ENCODE results near the gene CCNI2.

CCNI2 gene

GRCh38 chr5:132746954-132747615 is at the start of gene CCNI2:
Gene CCNI2, plus strand, starts transcription at chr5:132747426. Its CDS starts 70 bp downstream, at chr5:132747496.
- Histone ChIP-seq H3K9me3 (ENCODE audit: insufficient read depth, low read depth, low read length) (no peaks in the 10 kb centered on the region), H3K27me3 (ENCODE audit: insufficient read depth, low read length) (peaks cover 78% of the 10 kb centered on the region), H3K4me3 (ENCODE audit: low read length) (peak within 1 kb of the TSS; percentile 52; the same call in 1 of the 2 replicates), H3K9ac (ENCODE audit: low read depth, low read length) (no peak within 1 kb of the TSS), H3K36me3 (ENCODE audit: insufficient read depth, low read depth, low read length) (no peaks in the 10 kb centered on the region), H3K27ac (ENCODE audit: low read length) (no peak within 1 kb of the TSS), H3K4me1 (ENCODE audit: insufficient read depth, low read length) (no peaks in the 10 kb centered on the region)

- no peak overlapping the region for H3K27ac ChIP-seq (ENCODE audit: low read length)
These were observed 42.4 kb upstream of the CCNI2 start for GRCh38 chr5:132704875-132705274.

GRCh38 chr5:132708645-132709044 is 38.6 kb upstream of the CCNI2 start:
- H3K4me3 ChIP-seq (ENCODE audit: low read length): no peak overlapping the region
- no peaks in the 10 kb centered on the region for H3K4me1 ChIP-seq (ENCODE audit: insufficient read depth, low read length)
- no peaks in the 10 kb centered on the region for H3K36me3 ChIP-seq (ENCODE audit: insufficient read depth, low read depth, low read length)
- H3K27me3 ChIP-seq (ENCODE audit: insufficient read depth, low read length): no peaks in the 10 kb centered on the region
- H3K27ac ChIP-seq (ENCODE audit: low read length): no peak overlapping the region
- no peaks in the 10 kb centered on the region for H3K9me3 ChIP-seq (ENCODE audit: insufficient read depth, low read depth, low read length)
- H3K9ac ChIP-seq (ENCODE audit: low read depth, low read length): no peak overlapping the region

More at GRCh38 chr5:132704875-132705274, 42.4 kb upstream of the CCNI2 start:
- H3K4me1 ChIP-seq (ENCODE audit: insufficient read depth, low read length): no peaks in the 10 kb centered on the region
- no peak overlapping the region for H3K9ac ChIP-seq (ENCODE audit: low read depth, low read length)
- H3K36me3 ChIP-seq (ENCODE audit: insufficient read depth, low read depth, low read length): peaks cover 26% of the 10 kb centered on the region
- H3K9me3 ChIP-seq (ENCODE audit: insufficient read depth, low read depth, low read length): no peaks in the 10 kb centered on the region
- H3K27me3 ChIP-seq (ENCODE audit: insufficient read depth, low read length): no peaks in the 10 kb centered on the region
- no peak overlapping the region for H3K4me3 ChIP-seq (ENCODE audit: low read length)

- Histone ChIP-seq H3K4me3 (ENCODE audit: low read length) (no peak overlapping the region), H3K9ac (ENCODE audit: low read depth, low read length) (no peak overlapping the region), H3K27me3 (ENCODE audit: insufficient read depth, low read length) (no peaks in the 10 kb centered on the region), H3K27ac (ENCODE audit: low read length) (no peak overlapping the region), H3K9me3 (ENCODE audit: insufficient read depth, low read depth, low read length) (no peaks in the 10 kb centered on the region), H3K4me1 (ENCODE audit: insufficient read depth, low read length) (no peaks in the 10 kb centered on the region), H3K36me3 (ENCODE audit: insufficient read depth, low read depth, low read length) (no peaks in the 10 kb centered on the region)
These were observed 32.5 kb upstream of the CCNI2 start for GRCh38 chr5:132714456-132715307.

DNA sequence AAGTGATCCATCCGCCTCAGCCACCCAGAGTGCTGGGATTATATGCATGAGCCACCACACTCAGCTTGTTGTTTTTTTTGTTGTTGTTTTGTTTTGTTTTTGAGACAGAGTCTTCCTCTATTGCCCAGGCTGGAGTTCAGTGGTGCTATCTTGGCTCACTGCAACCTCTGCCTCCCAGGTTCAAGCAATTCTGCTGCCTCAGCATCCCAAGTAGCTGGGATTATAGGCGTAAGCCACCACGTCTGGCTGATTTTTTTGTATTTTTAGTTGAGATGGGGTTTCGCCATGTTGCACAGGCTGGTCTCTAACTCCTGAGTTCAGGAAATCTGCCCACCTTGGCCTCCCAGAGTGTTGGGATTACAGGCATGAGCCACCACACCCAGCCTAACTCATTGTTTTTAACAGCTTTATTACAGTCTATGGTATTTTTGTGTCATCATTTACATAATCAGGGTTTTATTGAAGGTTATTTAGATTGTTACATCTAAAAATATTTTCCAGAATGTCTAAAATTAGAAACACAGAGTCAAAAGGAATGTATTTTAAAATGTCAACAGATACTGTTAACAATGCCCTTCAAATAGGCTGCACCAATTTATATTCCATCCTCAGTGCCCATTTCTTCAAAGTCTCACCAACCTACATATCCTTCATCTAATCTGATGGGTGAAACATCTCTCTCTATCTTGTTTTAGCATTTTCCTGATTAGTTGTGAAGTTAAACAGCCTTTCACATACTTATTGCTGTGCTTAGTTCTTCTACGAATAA is 28.5 kb upstream of the CCNI2 start:
- H3K27ac ChIP-seq (ENCODE audit: low read length): no peak overlapping the region
- no peaks in the 10 kb centered on the region for H3K36me3 ChIP-seq (ENCODE audit: insufficient read depth, low read depth, low read length)
- no peaks in the 10 kb centered on the region for H3K4me1 ChIP-seq (ENCODE audit: insufficient read depth, low read length)
- no peak overlapping the region for H3K4me3 ChIP-seq (ENCODE audit: low read length)
- H3K9me3 ChIP-seq (ENCODE audit: insufficient read depth, low read depth, low read length): no peaks in the 10 kb centered on the region
- H3K27me3 ChIP-seq (ENCODE audit: insufficient read depth, low read length): no peaks in the 10 kb centered on the region
- H3K9ac ChIP-seq (ENCODE audit: low read depth, low read length): no peak overlapping the region

DNA sequence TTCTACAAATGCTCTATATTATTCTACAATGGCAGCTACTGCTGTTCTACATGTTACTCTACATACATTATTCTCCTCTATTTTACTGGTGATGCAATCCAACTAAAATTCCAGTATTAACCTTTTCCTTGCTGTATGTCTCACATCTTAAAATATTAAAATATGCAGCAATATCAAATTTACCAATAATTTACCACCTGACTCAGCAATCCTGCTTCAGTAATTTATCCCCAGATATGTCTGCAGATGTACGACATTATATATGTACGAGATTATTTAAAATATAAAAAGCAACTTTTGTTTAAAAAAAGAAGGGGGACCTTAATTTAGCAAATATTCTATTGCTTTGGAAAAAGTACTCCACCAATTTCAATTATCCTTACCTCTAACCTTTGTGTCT is 21.5 kb upstream of the CCNI2 start:
- Histone ChIP-seq H3K4me1 (ENCODE audit: insufficient read depth, low read length) (no peaks in the 10 kb centered on the region), H3K27ac (ENCODE audit: low read length) (no peak overlapping the region), H3K27me3 (ENCODE audit: insufficient read depth, low read length) (no peaks in the 10 kb centered on the region), H3K9me3 (ENCODE audit: insufficient read depth, low read depth, low read length) (no peaks in the 10 kb centered on the region), H3K4me3 (ENCODE audit: low read length) (no peak overlapping the region), H3K36me3 (ENCODE audit: insufficient read depth, low read depth, low read length) (peaks cover 6% of the 10 kb centered on the region; the same call in 1 of the 2 replicates), H3K9ac (ENCODE audit: low read depth, low read length) (no peak overlapping the region)

- Histone ChIP-seq H3K36me3 (ENCODE audit: insufficient read depth, low read depth, low read length) (peaks cover 13% of the 10 kb centered on the region; the same call in 1 of the 2 replicates), H3K9ac (ENCODE audit: low read depth, low read length) (no peak overlapping the region), H3K4me3 (ENCODE audit: low read length) (no peak overlapping the region), H3K27me3 (ENCODE audit: insufficient read depth, low read length) (no peaks in the 10 kb centered on the region), H3K27ac (ENCODE audit: low read length) (no peak overlapping the region), H3K4me1 (ENCODE audit: insufficient read depth, low read length) (no peaks in the 10 kb centered on the region), H3K9me3 (ENCODE audit: insufficient read depth, low read depth, low read length) (no peaks in the 10 kb centered on the region)
These were observed 17.3 kb upstream of the CCNI2 start for GRCh38 chr5:132729896-132730295.

DNA sequence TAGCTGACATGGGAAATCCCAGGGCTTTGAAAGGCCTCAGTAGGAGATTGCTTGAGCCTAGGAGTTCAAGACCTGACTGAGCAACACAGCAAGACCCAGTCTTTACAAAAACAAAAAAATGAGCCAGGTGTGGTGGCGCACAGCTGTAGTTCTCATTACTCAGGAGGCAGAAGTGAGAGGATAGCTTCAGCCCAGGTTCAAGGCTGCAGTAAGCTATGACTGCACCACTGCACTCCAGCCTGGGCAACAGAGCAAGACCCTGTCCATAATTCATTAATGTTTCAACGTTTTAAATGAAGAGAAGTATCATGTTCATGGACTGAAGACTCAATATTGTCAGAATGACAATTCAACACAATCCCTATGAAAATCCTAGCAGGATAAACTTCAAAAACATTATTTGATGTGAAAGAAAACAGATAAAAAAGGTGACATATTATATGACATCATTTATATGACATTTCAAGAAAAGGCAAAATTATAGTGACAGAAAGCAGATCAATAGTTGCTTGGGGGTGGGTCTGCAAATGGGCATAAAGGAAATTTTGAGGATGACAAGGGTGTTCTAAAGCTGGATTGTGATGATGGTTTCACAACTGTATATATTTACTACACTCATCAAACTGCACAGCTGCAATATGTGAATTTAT is 13.6 kb upstream of the CCNI2 start:
- peaks cover 5% of the 10 kb centered on the region; the same call in 1 of the 2 replicates for H3K27me3 ChIP-seq (ENCODE audit: insufficient read depth, low read length)
- no peaks in the 10 kb centered on the region for H3K9me3 ChIP-seq (ENCODE audit: insufficient read depth, low read depth, low read length)
- no peak overlapping the region for H3K27ac ChIP-seq (ENCODE audit: low read length)
- H3K4me3 ChIP-seq (ENCODE audit: low read length): no peak overlapping the region
- no peak overlapping the region for H3K9ac ChIP-seq (ENCODE audit: low read depth, low read length)
- H3K36me3 ChIP-seq (ENCODE audit: insufficient read depth, low read depth, low read length): 0 out of 2 replicates have a peak, but pooled peaks cover 7% of the 10 kb centered on the region
- peaks cover 6% of the 10 kb centered on the region for H3K4me1 ChIP-seq (ENCODE audit: insufficient read depth, low read length)

DNA sequence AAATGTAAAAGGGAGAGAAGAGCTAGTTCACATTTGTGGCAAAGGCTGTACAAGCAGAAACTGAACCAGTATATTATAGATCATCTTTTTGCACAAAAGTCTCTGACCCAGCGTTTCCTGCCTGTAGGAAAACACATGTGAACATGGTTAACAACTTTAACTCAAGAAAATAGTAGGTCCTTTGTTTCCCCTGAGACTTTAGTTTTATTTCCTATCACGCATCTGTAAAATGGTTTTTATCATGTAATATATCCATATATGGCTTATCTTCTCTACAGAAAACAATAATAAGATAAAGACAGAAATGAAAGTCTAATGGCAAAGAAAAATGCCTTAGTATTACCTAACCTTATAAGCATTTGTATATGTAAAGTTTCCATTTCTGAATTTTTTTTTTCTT is 12.5 kb upstream of the CCNI2 start:
- Histone ChIP-seq H3K9me3 (ENCODE audit: insufficient read depth, low read depth, low read length) (no peaks in the 10 kb centered on the region), H3K36me3 (ENCODE audit: insufficient read depth, low read depth, low read length) (0 out of 2 replicates have a peak, but pooled peaks cover 7% of the 10 kb centered on the region), H3K9ac (ENCODE audit: low read depth, low read length) (no peak overlapping the region), H3K27me3 (ENCODE audit: insufficient read depth, low read length) (peaks cover 5% of the 10 kb centered on the region; the same call in 1 of the 2 replicates), H3K27ac (ENCODE audit: low read length) (no peak overlapping the region), H3K4me1 (ENCODE audit: insufficient read depth, low read length) (peaks cover 6% of the 10 kb centered on the region), H3K4me3 (ENCODE audit: low read length) (no peak overlapping the region)

DNA sequence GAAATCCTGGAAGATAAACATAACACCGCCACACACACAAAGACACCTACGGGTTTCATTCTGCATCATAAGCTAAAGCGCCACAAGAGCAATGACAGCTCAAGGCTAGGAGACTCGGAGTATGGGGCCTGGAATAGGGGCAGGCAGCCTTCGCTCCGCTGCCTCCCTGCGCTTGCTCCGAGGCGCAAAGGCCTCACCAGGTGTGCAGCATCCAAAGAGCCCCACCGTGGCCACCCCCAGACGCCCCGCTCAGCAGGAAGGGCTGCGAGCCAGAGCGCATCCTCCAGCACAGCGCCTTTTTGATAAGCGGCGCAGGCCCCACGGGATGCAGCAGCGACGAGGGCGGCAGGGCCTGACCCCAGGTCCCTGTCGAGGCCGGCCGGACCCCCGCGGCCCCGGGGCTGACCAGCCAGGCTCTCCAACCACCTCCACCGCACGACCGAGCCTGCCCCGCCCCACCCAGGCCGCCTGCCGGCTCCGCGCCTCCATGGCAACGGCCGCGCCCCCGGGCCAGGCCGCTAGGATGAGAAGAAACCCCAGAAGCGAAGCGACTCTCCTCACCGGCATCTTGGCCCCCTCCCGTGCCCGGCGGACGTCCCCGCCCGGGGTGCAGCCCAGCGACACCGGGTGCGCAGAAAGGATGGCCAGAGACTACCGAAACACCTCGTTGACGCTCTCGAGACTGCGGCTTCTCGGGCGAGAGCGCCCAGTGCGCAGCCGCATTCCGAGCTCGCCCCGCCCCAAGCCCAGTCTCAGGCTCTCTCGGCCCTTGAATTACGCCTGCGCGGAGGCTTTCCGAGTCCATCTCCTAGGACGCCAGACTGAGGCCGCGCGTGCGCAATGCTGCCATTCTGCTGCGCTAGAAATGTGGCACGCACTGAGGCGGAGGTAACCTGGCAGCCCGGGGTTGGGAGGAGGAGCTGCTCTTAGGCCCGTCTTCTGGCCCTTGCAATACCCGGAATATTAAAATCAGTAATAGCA is 10.1 kb upstream of the CCNI2 start, which contains the start of gene KIF3A:
KIF3A (minus strand) TSS at position 694 of the 981 bp plus-strand sequence; CDS start at position 567, 127 bp downstream.
- Histone ChIP-seq H3K36me3 (ENCODE audit: insufficient read depth, low read depth, low read length) (0 out of 2 replicates have a peak, but pooled peaks cover 7% of the 10 kb centered on the region), H3K4me3 (ENCODE audit: low read length) (peak within 1 kb of the TSS; percentile 86), H3K9me3 (ENCODE audit: insufficient read depth, low read depth, low read length) (no peaks in the 10 kb centered on the region), H3K9ac (ENCODE audit: low read depth, low read length) (peak within 1 kb of the TSS; percentile 37), H3K27ac (ENCODE audit: low read length) (no peak within 1 kb of the TSS), H3K27me3 (ENCODE audit: insufficient read depth, low read length) (peaks cover 10% of the 10 kb centered on the region), H3K4me1 (ENCODE audit: insufficient read depth, low read length) (peaks cover 6% of the 10 kb centered on the region)
